Dendritic cell treated with granulocyte-macrophage colony-stimulating factor and Interleukin-4, amounts not matched to agents 40 ng/mL and 50 ng/mL, for 4 days (primary cell): Measurements from ENCODE around the gene FECH.

ENCODE experiments used
- H3K27ac Mint-ChIP-seq: one replicate; pipeline ENCODE4 v1.8.0; 2022; ENCODE audit warnings: mild to moderate bottlenecking, mixed read lengths
- H3K27me3 Mint-ChIP-seq: one replicate; pipeline ENCODE4 v1.8.0; 2022; ENCODE audit warnings: mild to moderate bottlenecking, mixed read lengths
- H3K36me3 Mint-ChIP-seq: one replicate; pipeline ENCODE4 v1.8.0; 2022; ENCODE audit warnings: low read depth, mixed read lengths
- H3K4me1 Mint-ChIP-seq: one replicate; pipeline ENCODE4 v1.8.0; 2022; ENCODE audit warnings: low read depth, mixed read lengths
- H3K4me3 Mint-ChIP-seq: one replicate; pipeline ENCODE4 v1.8.0; 2022; ENCODE audit warnings: mild to moderate bottlenecking, moderate library complexity, mixed read lengths
- H3K9me3 Mint-ChIP-seq: one replicate; pipeline ENCODE4 v1.8.0; 2022; ENCODE audit warnings: mixed read lengths
- intact Hi-C: fragments of 100-400 bp; cut with micrococcal nuclease; formaldehyde crosslinking; loops from one replicate; pipeline ENCODE4 v1.15.0; 2022

FECH gene

GRCh38 chr18:57561728-57562423 is 24.6 kb downstream of the FECH start:
- Mint-ChIP-seq H3K27ac (no peak overlapping the region), H3K36me3 (peaks cover 59% of the 10 kb centered on the region), H3K9me3 (no peaks in the 10 kb centered on the region), H3K27me3 (no peaks in the 10 kb centered on the region), H3K4me3 (no peak overlapping the region), H3K4me1 (no peaks in the 10 kb centered on the region)
- intact Hi-C loops: loop anchor here (2.0 to 5.0 kb wide), 2 partner anchors 693 to 815 kb away; no protein-coding TSS in a partner anchor

DNA sequence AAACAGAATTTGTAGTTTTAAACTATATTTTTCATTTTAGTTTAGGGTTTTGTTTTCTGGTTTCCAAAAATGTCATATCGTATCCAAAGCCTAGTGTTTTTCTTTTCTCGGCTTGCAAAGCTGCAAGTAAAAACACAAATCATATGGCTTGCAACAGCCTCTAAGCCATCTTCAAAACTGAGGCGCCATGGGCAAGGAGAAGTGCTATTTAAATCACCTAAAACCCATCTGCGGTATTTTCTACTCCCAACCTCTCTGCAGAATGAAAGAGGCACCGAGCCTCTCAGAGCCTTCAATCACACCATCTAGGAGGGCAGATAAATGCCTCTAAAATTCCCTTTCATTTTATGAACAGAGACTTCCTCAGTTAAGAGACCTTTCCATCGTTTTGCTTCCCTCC is 25.2 kb downstream of the FECH start:
- H3K36me3 Mint-ChIP-seq: peaks cover 62% of the 10 kb centered on the region
- H3K4me3 Mint-ChIP-seq: no peak overlapping the region
- no peaks in the 10 kb centered on the region for H3K9me3 Mint-ChIP-seq
- no peak overlapping the region for H3K27ac Mint-ChIP-seq
- intact Hi-C loops: loop anchor here (2.0 to 5.0 kb wide), 2 partner anchors 692 to 814 kb away; no protein-coding TSS in a partner anchor
- no peaks in the 10 kb centered on the region for H3K4me1 Mint-ChIP-seq
- no peaks in the 10 kb centered on the region for H3K27me3 Mint-ChIP-seq

- intact Hi-C loops: no loop called here
- no peaks in the 10 kb centered on the region for H3K9me3 Mint-ChIP-seq
- H3K36me3 Mint-ChIP-seq: peaks cover 52% of the 10 kb centered on the region
- H3K27ac Mint-ChIP-seq: no peak overlapping the region
- H3K27me3 Mint-ChIP-seq: no peaks in the 10 kb centered on the region
- H3K4me1 Mint-ChIP-seq: peaks cover 13% of the 10 kb centered on the region
- H3K4me3 Mint-ChIP-seq: no peak overlapping the region
These were observed 27.2 kb downstream of the FECH start for GRCh38 chr18:57559314-57559713.

GRCh38 chr18:57555134-57555533 is 31.4 kb downstream of the FECH start:
- Mint-ChIP-seq H3K4me1 (peaks cover 13% of the 10 kb centered on the region), H3K36me3 (peaks cover 69% of the 10 kb centered on the region)
- intact Hi-C loops: no loop called here

DNA sequence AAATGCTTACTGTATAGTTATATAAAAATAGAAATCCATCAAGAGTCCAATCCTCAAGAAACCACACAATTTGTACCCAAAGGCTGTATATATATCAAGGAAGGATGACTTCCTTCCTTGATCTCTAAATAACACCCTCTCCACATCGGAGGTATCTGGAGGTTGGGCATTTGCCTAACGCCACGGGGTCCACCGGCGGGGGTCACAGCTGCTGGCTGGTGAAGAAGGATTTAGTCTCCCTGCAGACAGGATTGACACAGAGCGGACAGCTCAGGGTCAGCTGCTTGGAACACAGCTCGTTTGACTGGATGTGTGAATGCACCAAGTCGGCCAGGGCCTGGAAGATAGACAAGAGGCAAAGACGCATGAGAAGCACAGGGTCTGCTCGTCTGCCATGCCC is 36.0 kb downstream of the FECH start:
- intact Hi-C loops: no loop called here
- H3K9me3 Mint-ChIP-seq: peaks cover 9% of the 10 kb centered on the region

More at GRCh38 chr18:57555134-57555533, 31.4 kb downstream of the FECH start:
- Mint-ChIP-seq H3K9me3 (no peaks in the 10 kb centered on the region), H3K27me3 (no peaks in the 10 kb centered on the region), H3K4me3 (no peak overlapping the region), H3K27ac (no peak overlapping the region)

GRCh38 chr18:57547260-57547659 is 39.2 kb downstream of the FECH start:
- H3K9me3 Mint-ChIP-seq: peaks cover 9% of the 10 kb centered on the region
- intact Hi-C loops: no loop called here
- peaks cover 26% of the 10 kb centered on the region for H3K36me3 Mint-ChIP-seq
- H3K4me3 Mint-ChIP-seq: no peak overlapping the region
- peaks cover 27% of the 10 kb centered on the region for H3K4me1 Mint-ChIP-seq
- no peaks in the 10 kb centered on the region for H3K27me3 Mint-ChIP-seq
- peak overlapping the region; percentile 78 for H3K27ac Mint-ChIP-seq

More for the DNA sequence above, 36.0 kb downstream of the FECH start:
- no peak overlapping the region for H3K4me3 Mint-ChIP-seq
- no peak overlapping the region for H3K27ac Mint-ChIP-seq
- H3K36me3 Mint-ChIP-seq: peaks cover 45% of the 10 kb centered on the region
- no peaks in the 10 kb centered on the region for H3K27me3 Mint-ChIP-seq
- peaks cover 22% of the 10 kb centered on the region for H3K4me1 Mint-ChIP-seq

GRCh38 chr18:57544936-57545660 is 41.4 kb downstream of the FECH start:
- Mint-ChIP-seq H3K36me3 (peaks cover 11% of the 10 kb centered on the region), H3K27ac (peak overlapping the region; percentile 82)
- intact Hi-C loops: no loop called here

DNA sequence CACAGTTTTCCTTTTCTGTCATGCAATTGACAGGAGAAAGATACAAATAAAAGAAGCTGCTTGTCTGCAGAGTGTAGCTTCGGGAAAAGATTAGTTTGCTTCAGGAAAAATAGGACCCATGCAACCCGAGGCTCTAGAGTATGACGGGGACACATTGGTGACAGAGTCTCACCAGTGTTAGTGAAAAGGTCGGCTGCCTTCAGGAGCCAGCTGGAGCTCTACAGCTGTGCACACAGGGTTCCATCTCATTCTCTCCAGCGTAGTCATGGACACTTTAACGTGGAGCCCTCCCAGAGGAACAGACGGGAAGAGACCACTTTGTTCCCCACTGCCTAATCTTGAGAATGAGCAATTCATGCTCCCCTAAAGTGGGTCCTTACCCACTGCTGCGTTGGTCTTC is 42.9 kb downstream of the FECH start:
- no peak overlapping the region for H3K4me3 Mint-ChIP-seq
- no peak overlapping the region for H3K27ac Mint-ChIP-seq
- H3K36me3 Mint-ChIP-seq: peaks cover 8% of the 10 kb centered on the region
- peaks cover 20% of the 10 kb centered on the region for H3K9me3 Mint-ChIP-seq
- no peaks in the 10 kb centered on the region for H3K27me3 Mint-ChIP-seq
- intact Hi-C loops: no loop called here
- H3K4me1 Mint-ChIP-seq: peaks cover 27% of the 10 kb centered on the region

More at GRCh38 chr18:57544936-57545660, 41.4 kb downstream of the FECH start:
- peaks cover 27% of the 10 kb centered on the region for H3K4me1 Mint-ChIP-seq
- H3K9me3 Mint-ChIP-seq: peaks cover 17% of the 10 kb centered on the region
- H3K4me3 Mint-ChIP-seq: peak overlapping the region; percentile 46
- H3K27me3 Mint-ChIP-seq: no peaks in the 10 kb centered on the region

DNA sequence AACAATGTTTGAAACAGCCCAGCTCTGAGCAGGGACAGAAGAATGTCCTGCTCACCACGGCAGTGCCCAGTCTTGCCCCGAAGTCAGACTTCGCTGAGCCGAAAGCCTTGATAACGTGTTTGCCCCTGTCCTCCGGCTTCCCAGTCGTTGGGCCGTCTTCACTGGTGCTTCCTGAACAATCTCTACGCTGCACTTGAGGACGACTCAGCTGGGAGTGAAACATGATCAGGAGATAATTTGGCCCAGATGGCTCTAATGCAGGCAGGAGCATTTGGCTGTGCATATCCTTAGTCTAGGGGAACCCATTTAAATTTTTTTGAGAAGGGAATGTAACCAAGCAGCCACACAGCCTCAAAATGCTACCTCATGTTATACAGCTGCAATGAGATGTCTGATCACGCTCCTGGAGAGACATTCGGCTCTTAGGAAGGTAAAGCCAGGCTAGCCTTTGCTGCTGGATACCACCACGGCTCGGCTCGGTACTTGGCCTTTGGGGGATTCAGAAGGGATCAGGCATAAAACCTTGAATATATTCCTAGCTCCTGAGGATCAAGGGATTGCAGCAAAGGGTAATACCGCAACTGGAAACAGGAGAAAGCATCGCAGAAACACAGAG is 43.6 kb downstream of the FECH start:
- Mint-ChIP-seq H3K27me3 (no peaks in the 10 kb centered on the region), H3K4me3 (no peak overlapping the region), H3K4me1 (peaks cover 27% of the 10 kb centered on the region), H3K9me3 (peaks cover 20% of the 10 kb centered on the region), H3K27ac (peak overlapping the region; percentile 33), H3K36me3 (peaks cover 8% of the 10 kb centered on the region)
- intact Hi-C loops: no loop called here

DNA sequence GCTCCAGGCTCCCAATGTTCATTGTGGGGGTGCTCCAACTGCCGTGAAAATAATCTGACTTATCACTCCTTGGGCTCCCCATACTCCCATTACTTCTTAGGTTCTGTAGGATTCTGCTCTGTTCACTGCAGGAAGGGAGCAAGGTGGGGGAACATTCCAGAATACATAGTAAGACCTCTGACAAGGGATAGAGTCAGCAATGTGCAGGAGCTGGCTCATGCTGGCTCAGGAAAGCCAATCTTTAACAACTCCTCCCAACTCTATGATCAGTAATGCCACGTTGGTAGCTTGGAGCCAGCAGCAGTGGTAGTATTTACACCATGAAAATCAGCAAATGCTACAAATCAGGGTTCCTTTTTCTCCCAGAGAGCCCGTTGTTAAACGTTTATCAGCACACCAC is 44.4 kb downstream of the FECH start:
- peaks cover 3% of the 10 kb centered on the region for H3K36me3 Mint-ChIP-seq
- intact Hi-C loops: no loop called here
- peaks cover 21% of the 10 kb centered on the region for H3K4me1 Mint-ChIP-seq

DNA sequence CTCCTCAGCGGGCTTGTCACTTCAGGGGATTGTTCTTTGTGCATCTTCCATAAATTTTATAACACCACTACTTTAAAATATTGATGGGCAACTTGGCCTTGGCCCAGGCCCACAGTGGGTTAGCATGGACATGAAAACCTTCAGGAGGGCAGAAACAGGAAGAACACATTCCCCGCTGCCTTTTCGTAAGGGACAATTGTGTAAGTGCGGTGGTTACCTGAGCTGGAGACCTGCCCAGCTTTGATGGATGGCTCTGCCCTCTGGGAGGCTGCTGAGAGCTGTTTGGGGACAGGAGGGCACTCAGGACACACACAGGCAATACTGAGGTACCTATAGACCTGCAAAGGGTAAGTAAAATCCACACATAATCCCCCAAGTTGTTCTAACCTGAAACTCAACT is 46.8 kb downstream of the FECH start:
- Mint-ChIP-seq H3K4me1 (peaks cover 6% of the 10 kb centered on the region), H3K27me3 (no peaks in the 10 kb centered on the region), H3K4me3 (no peak overlapping the region), H3K36me3 (no peaks in the 10 kb centered on the region), H3K9me3 (peaks cover 11% of the 10 kb centered on the region), H3K27ac (no peak overlapping the region)
- intact Hi-C loops: no loop called here

More for the DNA sequence above, 44.4 kb downstream of the FECH start:
- Mint-ChIP-seq H3K4me3 (no peak overlapping the region), H3K9me3 (peaks cover 16% of the 10 kb centered on the region), H3K27me3 (no peaks in the 10 kb centered on the region), H3K27ac (no peak overlapping the region)

DNA sequence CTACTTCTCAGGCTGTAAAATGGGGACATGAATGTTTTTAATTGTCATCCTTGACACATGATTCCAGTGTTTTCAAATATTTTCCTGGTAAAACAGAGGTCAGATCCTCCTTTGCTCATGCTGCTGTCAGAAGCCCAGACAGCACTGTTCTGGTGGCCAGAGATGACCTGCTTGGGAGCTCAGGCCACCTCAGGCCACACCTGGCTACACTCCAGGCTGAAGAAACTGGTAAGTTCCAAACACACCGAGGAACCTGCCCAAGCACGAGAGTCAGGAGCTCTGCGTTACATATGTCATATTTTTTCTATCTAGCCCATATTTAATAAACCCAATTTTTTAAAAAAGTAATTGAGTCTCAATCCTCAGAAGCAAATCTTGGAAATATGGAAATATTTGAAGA is 47.9 kb downstream of the FECH start:
- no peak overlapping the region for H3K4me3 Mint-ChIP-seq
- no peaks in the 10 kb centered on the region for H3K27me3 Mint-ChIP-seq
- peaks cover 7% of the 10 kb centered on the region for H3K4me1 Mint-ChIP-seq
- peaks cover 11% of the 10 kb centered on the region for H3K9me3 Mint-ChIP-seq
- no peak overlapping the region for H3K27ac Mint-ChIP-seq
- intact Hi-C loops: no loop called here
- no peaks in the 10 kb centered on the region for H3K36me3 Mint-ChIP-seq

- peaks cover 5% of the 10 kb centered on the region for H3K4me1 Mint-ChIP-seq
- H3K27ac Mint-ChIP-seq: no peak overlapping the region
- H3K4me3 Mint-ChIP-seq: no peak overlapping the region
- H3K36me3 Mint-ChIP-seq: no peaks in the 10 kb centered on the region
- H3K9me3 Mint-ChIP-seq: no peaks in the 10 kb centered on the region
- H3K27me3 Mint-ChIP-seq: peaks cover 1% of the 10 kb centered on the region
- intact Hi-C loops: no loop called here
These were observed 52.0 kb downstream of the FECH start for GRCh38 chr18:57534511-57534909.

GRCh38 chr18:57533868-57534510 is 52.5 kb downstream of the FECH start:
- peaks cover 4% of the 10 kb centered on the region for H3K27me3 Mint-ChIP-seq
- peaks cover 5% of the 10 kb centered on the region for H3K4me1 Mint-ChIP-seq
- H3K4me3 Mint-ChIP-seq: no peak overlapping the region
- intact Hi-C loops: no loop called here
- H3K36me3 Mint-ChIP-seq: no peaks in the 10 kb centered on the region
- H3K27ac Mint-ChIP-seq: no peak overlapping the region
- H3K9me3 Mint-ChIP-seq: no peaks in the 10 kb centered on the region
